Upper lobe of right lung (tissue), 1 donor: ENCODE data around the gene ACD. TPM values are rescaled to one million over a fixed set of nuclear protein-coding genes. Genes with fewer than 3 reads are reported as not detected.
A peak's percentile ranks its signal among the peaks of the same experiment; 100 is the strongest.

ENCODE experiments used
- ATAC-seq: fragments of 200-7000 bp; cut with Tn5 transposase; one replicate; pipeline ENCODE4 v1.9.1; 2020; ENCODE audit warnings: mild to moderate bottlenecking, moderate library complexity
- DNase-seq: peaks from one replicate; pipeline ENCODE4 v3.0.0-alpha.2; 2020
- H3K27ac ChIP-seq: fragments of 200-600 bp; one replicate; pipeline ENCODE4 v1.8.0; 2022
- H3K27me3 ChIP-seq: fragments of 200-600 bp; one replicate; pipeline ENCODE4 v1.8.0; 2022; ENCODE audit warnings: mild to moderate bottlenecking
- H3K36me3 ChIP-seq: fragments of 200-600 bp; one replicate; pipeline ENCODE4 v1.8.0; 2022
- H3K4me1 ChIP-seq: fragments of 200-600 bp; one replicate; pipeline ENCODE4 v1.8.0; 2022
- H3K4me3 ChIP-seq: fragments of 200-600 bp; one replicate; pipeline ENCODE4 v1.8.0; 2022; ENCODE audit warnings: mild to moderate bottlenecking
- H3K9me3 ChIP-seq: fragments of 200-600 bp; one replicate; pipeline ENCODE4 v1.8.0; 2022
- intact Hi-C: fragments of 100-400 bp; cut with DNase I; formaldehyde crosslinking; loops from one replicate; pipeline ENCODE4 v1.11.0; 2022
- long read RNA-seq: library from polyadenylated mRNA; unstranded; transcript quantifications from one replicate; pipeline ENCODE4 v2.0.0, GENCODE V29; 2021
- total RNA-seq: library from RNA; stranded (reverse); fragmentation: NEBNext Ultra II Directional; extraction: Animal tissue kit (Norgen Biotek cat#: 25700); gene quantifications from one replicate; pipeline ENCODE4 v1.2.1, GENCODE V29; 2021
- TF ChIP-seq, protein P1 (sequence below): fragments of 200-600 bp; IDR thresholded peaks from one replicate; pipeline ENCODE4 v1.8.0; 2022; ENCODE audit warnings: antibody characterized with exemption
- donor health status: DM: no; HTN: yes; CAD: no; lungs with severe emphysema.

ACD gene
- total RNA-seq: 14.3 TPM
- long read RNA-seq, transcript ACD-214 (12 exons, 2,065 nt): major isoform, 13 of 27 reads
- long read RNA-seq, partial matches to known transcripts: 8 of 27 reads
- long read RNA-seq, other reads (novel, unspliced or antisense): 4 of 27 reads

DNA sequence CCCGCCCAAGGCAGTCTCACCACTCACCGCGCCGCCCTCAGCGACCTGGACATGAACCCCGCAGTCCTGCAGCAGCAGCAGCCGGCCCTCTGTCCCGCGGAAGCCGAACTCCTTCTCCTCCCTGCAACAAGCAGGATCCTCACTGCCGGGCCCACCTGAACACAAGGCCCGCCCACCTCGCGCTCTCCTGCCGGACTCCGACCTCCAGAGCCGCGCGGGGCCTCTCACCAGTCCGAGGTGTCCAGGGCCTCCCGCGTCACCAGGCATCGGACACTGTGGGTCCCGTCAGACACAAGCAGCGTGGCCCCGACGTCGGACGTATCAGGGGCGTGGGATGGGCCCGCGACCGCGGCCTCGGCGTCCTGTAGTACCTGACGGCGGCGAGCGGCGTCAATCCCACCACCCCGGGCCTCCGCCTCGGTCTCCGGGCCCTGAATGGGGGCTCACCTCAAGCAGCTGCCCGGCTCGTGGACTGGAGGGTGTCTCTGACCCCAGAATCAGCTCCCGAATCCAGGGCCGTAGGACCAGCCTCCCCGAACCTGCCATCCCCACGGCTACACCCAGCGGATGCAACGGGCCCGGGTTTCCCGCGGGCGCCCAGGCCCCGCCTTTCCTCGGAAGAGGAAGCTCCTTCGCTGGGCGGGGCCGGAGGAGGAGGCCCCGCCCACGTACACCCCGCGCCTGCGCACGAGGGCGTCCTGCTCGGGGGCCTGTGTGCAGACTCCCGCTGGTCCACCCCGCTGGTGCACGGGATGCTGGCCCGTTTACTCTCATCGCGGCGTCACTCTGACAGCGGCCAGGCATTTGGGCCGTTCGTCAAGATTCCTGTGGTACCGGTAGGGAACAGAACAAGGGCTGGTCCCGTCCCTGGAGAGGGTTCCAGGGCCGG, at the start of gene ACD:
TSS of gene ACD (minus strand) at position 586 of the 889 bp plus-strand sequence. CDS start at position 546, 40 bp downstream.
- intact Hi-C loops: loop anchor here (10.0 kb wide), 2 partner anchors 95 to 135 kb away; partner anchors contain the start of genes CTCF and RIPOR1
- peaks cover 4% of the 10 kb centered on the region for H3K36me3 ChIP-seq
- H3K27me3 ChIP-seq: peaks cover under 1% of the 10 kb centered on the region
- ATAC-seq (peak; percentile 91), DNase-seq (peak; percentile 95)
- peaks cover 15% of the 10 kb centered on the region for H3K4me1 ChIP-seq
- no peaks in the 10 kb centered on the region for H3K9me3 ChIP-seq
- TF ChIP-seq, protein P1, sequence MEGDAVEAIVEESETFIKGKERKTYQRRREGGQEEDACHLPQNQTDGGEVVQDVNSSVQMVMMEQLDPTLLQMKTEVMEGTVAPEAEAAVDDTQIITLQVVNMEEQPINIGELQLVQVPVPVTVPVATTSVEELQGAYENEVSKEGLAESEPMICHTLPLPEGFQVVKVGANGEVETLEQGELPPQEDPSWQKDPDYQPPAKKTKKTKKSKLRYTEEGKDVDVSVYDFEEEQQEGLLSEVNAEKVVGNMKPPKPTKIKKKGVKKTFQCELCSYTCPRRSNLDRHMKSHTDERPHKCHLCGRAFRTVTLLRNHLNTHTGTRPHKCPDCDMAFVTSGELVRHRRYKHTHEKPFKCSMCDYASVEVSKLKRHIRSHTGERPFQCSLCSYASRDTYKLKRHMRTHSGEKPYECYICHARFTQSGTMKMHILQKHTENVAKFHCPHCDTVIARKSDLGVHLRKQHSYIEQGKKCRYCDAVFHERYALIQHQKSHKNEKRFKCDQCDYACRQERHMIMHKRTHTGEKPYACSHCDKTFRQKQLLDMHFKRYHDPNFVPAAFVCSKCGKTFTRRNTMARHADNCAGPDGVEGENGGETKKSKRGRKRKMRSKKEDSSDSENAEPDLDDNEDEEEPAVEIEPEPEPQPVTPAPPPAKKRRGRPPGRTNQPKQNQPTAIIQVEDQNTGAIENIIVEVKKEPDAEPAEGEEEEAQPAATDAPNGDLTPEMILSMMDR: no peak
- H3K4me3 ChIP-seq: peak within 1 kb of the TSS; percentile 81
- peak within 1 kb of the TSS; percentile 95 for H3K27ac ChIP-seq

DNA sequence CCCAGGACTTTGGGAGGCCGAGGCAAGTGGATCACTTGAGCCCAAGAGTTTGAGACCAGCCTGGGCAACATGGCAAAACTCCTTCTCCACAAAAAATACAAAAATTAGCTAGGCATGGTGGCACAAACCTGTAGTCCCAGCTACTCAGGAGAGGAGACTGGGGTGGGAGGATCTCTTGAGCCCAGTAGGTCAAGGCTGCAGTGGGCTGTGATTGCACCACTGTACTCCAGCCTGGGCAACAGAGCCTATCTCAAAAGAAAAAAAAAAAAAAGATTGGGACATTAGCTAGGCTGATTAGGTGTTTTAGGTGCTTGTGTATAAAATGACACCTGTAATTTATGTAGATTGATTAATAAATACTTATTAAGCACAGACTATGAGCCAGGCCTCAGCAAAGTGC, 49.0 kb upstream of the ACD start:
- Histone ChIP-seq H3K27ac (no peak overlapping the region), H3K4me3 (no peak overlapping the region), H3K36me3 (no peaks in the 10 kb centered on the region), H3K4me1 (peaks cover 4% of the 10 kb centered on the region), H3K9me3 (no peaks in the 10 kb centered on the region), H3K27me3 (no peaks in the 10 kb centered on the region)
- intact Hi-C loops: no loop called here
- ATAC-seq (no peak), DNase-seq (no peak)
- TF ChIP-seq, protein P1: no peak

DNA sequence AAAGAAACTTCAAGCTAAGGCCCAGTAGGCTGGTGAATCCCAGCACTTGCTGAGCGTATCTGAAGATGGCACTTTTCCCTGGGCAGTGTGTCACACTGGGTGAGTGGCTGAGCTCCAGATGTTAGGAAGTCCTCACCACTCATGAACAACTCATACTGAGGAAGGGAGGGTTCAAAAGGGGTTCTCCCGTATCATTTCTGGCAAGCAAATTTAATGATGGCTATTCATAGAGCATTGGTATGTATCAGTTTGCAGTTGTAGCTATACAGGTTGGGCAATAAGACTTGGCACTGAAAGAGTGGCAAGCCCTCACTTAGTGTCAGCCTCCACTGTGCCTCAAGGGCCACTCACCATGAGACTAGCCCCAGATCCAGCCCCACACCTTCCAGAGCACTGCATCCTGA, 48.3 kb upstream of the ACD start:
- intact Hi-C loops: no loop called here
- H3K36me3 ChIP-seq: no peaks in the 10 kb centered on the region
- peak; percentile 67 for ATAC-seq
- no peak for DNase-seq
- TF ChIP-seq, protein P1: no peak
- H3K9me3 ChIP-seq: no peaks in the 10 kb centered on the region
- H3K4me1 ChIP-seq: peaks cover 4% of the 10 kb centered on the region
- no peak overlapping the region for H3K27ac ChIP-seq
- no peak overlapping the region for H3K4me3 ChIP-seq
- H3K27me3 ChIP-seq: no peaks in the 10 kb centered on the region

DNA sequence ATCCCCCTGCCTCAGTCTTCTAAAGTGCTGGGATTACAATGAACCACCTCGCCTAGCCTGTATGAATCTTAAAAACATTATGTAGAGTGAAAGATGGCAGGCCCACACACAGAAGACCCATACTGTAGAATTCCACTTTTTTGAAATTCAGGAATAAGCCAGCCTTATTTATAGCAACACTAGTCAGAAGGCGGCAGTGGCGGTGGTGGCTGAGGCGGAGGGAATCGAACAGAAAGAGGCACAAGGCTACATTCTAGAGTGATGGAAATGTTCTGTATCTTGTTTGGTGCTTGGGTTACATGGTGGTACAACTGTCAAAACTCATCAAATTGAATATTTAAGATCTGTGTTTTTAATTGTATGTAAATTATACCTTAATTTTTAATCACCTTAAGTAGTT, 47.7 kb upstream of the ACD start:
- DNase-seq: no peak
- Histone ChIP-seq H3K27me3 (no peaks in the 10 kb centered on the region), H3K27ac (no peak overlapping the region), H3K36me3 (no peaks in the 10 kb centered on the region), H3K4me1 (peaks cover 4% of the 10 kb centered on the region), H3K4me3 (no peak overlapping the region), H3K9me3 (no peaks in the 10 kb centered on the region)
- ATAC-seq: no peak
- TF ChIP-seq, protein P1: no peak
- intact Hi-C loops: no loop called here

DNA sequence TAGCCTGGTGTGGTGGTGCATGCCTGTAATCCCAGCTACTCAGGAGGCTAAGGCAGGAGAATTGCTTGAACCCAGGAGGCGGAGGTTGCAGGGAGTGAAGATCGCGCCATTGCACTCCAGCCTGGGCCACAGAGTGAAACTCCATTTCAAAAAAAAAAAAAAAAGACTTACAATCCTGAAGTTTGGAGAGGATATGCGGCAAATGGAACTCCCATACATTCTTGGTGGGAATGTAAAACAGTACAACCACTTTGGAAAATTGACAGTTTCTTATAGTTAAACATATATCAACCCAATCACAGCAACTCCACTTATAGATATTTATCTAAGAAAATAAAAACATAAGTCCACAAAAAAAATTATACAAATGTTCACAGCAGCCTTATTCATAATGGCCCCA, 47.1 kb upstream of the ACD start:
- H3K4me1 ChIP-seq: peaks cover 4% of the 10 kb centered on the region
- DNase-seq (no peak), ATAC-seq (no peak)
- no peak overlapping the region for H3K27ac ChIP-seq
- H3K4me3 ChIP-seq: no peak overlapping the region
- intact Hi-C loops: no loop called here
- no peaks in the 10 kb centered on the region for H3K27me3 ChIP-seq
- TF ChIP-seq, protein P1: no peak
- H3K9me3 ChIP-seq: no peaks in the 10 kb centered on the region
- H3K36me3 ChIP-seq: no peaks in the 10 kb centered on the region
